Panc1 (cell line): ENCODE data around the gene JOSD1. TPM values are rescaled to one million over a fixed set of nuclear protein-coding genes. Genes with fewer than 3 reads are reported as not detected.

ENCODE experiments used
- ATAC-seq: fragments of 200-7000 bp; cut with Tn5 transposase; 2 replicates; pipeline ENCODE4 v1.9.1; 2020; ENCODE audit warnings: mild to moderate bottlenecking, moderate library complexity
- BruUV-seq: library from RNA; stranded (reverse); fragments of 400-500 nt; replicated peaks from 2 replicates; lab custom pipeline; 2021; lab: Mats Ljungman, UMichigan
- CTCF ChIA-PET: fragments of 300-600 bp; sonication (Branson Sonifier 250); formaldehyde crosslinking; loops from one replicate; lab custom pipeline; 2022; ENCODE audit warnings: antibody characterized with exemption; lab: Charles Lee
- POLR2A ChIA-PET: fragments of 300-600 bp; sonication (Branson Sonifier 250); formaldehyde crosslinking; loops from one replicate; lab custom pipeline; 2022; ENCODE audit warnings: antibody characterized with exemption; lab: Charles Lee
- DNase-seq: peaks from one replicate; pipeline ENCODE4 v3.0.0-alpha.2; 2010; ENCODE audit warnings: low read depth, low spot score
- H3K27ac ChIP-seq: 2 replicates; pipeline ENCODE4 v1.5.1; 2011; ENCODE audit warnings: mild to moderate bottlenecking, low read length, inconsistent platforms
- H3K27me3 ChIP-seq: fragments of 200-500 bp; sonication (Bioruptor generic); 2 replicates; pipeline ENCODE4 v1.6.0; 2014; ENCODE audit warnings: low read length, inconsistent platforms; ENCODE audit not compliant: control insufficient read depth, insufficient read depth
- H3K36me3 ChIP-seq: fragments of 200-500 bp; sonication (Bioruptor generic); 2 replicates; pipeline ENCODE4 v1.5.1; 2014; ENCODE audit warnings: inconsistent platforms, mild to moderate bottlenecking, low read length, moderate library complexity; ENCODE audit not compliant: control insufficient read depth, insufficient read depth
- H3K4me1 ChIP-seq: 2 replicates; pipeline ENCODE4 v1.5.1; 2011; ENCODE audit warnings: inconsistent platforms, mild to moderate bottlenecking, low read length, moderate library complexity; ENCODE audit not compliant: control insufficient read depth, insufficient read depth
- H3K4me3 ChIP-seq, 2 experiments: 2 replicates each; pipeline ENCODE4 v1.5.1; 2011 to 2012; ENCODE audit warnings: low read depth in 2 of 2, low read length in 2 of 2, mild to moderate bottlenecking in 2 of 2, inconsistent platforms in 1 of 2, moderate library complexity in 1 of 2
- H3K9me3 ChIP-seq: fragments of 200-500 bp; sonication (Bioruptor generic); 2 replicates; pipeline ENCODE4 v1.5.1; 2014; ENCODE audit warnings: low read depth, mild to moderate bottlenecking, inconsistent platforms, low read length, moderate library complexity; ENCODE audit not compliant: control insufficient read depth, insufficient read depth
- CTCF ChIP-seq: fragments of 450-650 bp; IDR thresholded peaks from 2 replicates; pipeline ENCODE4 v1.5.1; 2017; ENCODE audit warnings: mild to moderate bottlenecking
- POLR2AphosphoS5 ChIP-seq: IDR thresholded peaks from 2 replicates; pipeline ENCODE4 v1.6.1; 2012; ENCODE audit warnings: mild to moderate bottlenecking, low read depth, low read length, moderate library complexity
- REST ChIP-seq, 2 experiments: IDR thresholded peaks; 2 replicates each; pipeline ENCODE4 v1.6.1; 2011 to 2012; ENCODE audit warnings: low read depth in 2 of 2, control low read depth in 1 of 2, low read length in 1 of 2, mild to moderate bottlenecking in 1 of 2, moderate library complexity in 1 of 2; ENCODE audit not compliant: insufficient read depth in 1 of 2
- SIN3A ChIP-seq: IDR thresholded peaks from 2 replicates; pipeline ENCODE4 v1.6.1; 2012; ENCODE audit warnings: low read depth, mild to moderate bottlenecking, low read length, moderate library complexity, borderline replicate concordance; ENCODE audit not compliant: insufficient read depth
- TCF7L2 ChIP-seq: IDR thresholded peaks from 2 replicates; pipeline ENCODE4 v1.6.1; 2011; ENCODE audit warnings: mild to moderate bottlenecking, low read depth, low read length, inconsistent platforms
- in situ Hi-C: cut with HindIII; loops from 2 replicates; pipeline ENCODE4 v1.10.0; 2016; ENCODE audit warnings: low sequenced_read_pairs, low pct_unique_long_range_greater_than_20kb
- intact Hi-C: fragments of 100-400 bp; cut with micrococcal nuclease; formaldehyde crosslinking; loops from one replicate; pipeline ENCODE4 v1.10.0; 2022; ENCODE audit not compliant: unreplicated experiment
- total RNA-seq: library from RNA; stranded (reverse); gene quantifications from one replicate; pipeline ENCODE4 v1.2.1, GENCODE V29; 2021; ENCODE audit not compliant: unreplicated experiment

The JOSD1 gene
- total RNA-seq, 1 experiment from 2014 or later, result 35.1 TPM

- TF ChIP-seq REST (IDR thresholded peaks at IDR 0.05; ENCODE audit: insufficient read depth in 1 of 2, low read depth in 2 of 2, low read length in 1 of 2), result no peak
- TF ChIP-seq TCF7L2, result no peak
- TF ChIP-seq CTCF, result no peak
- no peak for TF ChIP-seq SIN3A
- TF ChIP-seq POLR2AphosphoS5, result no peak
- ChIA-PET CTCF (no interaction called here), POLR2A (interaction anchor here (0.6 kb wide), 1 partner anchor 27 kb away, joined by 3 read pairs; no protein-coding TSS in a partner anchor)
- in situ Hi-C loops (no loop called here), intact Hi-C loops (no loop called here)
- Histone ChIP-seq H3K4me3 (no peak overlapping the region), H3K9me3 (no peaks in the 10 kb centered on the region), H3K4me1 (peaks cover 4% of the 10 kb centered on the region), H3K36me3 (peaks cover 7% of the 10 kb centered on the region; the same call in 1 of the 2 replicates), H3K27me3 (no peaks in the 10 kb centered on the region), H3K27ac (no peak overlapping the region)
- DNase-seq (no peak), ATAC-seq (no peak)
- no TSS peak for BruUV-seq
Observed at GRCh38 chr22:38719196-38719595, 18.5 kb upstream of the JOSD1 start.

- TF ChIP-seq CTCF, result no peak; the same call in none of the 2 replicates
- TF ChIP-seq POLR2AphosphoS5, result no peak
- TF ChIP-seq SIN3A, result no peak
- no peak for TF ChIP-seq REST (IDR thresholded peaks at IDR 0.05; ENCODE audit: insufficient read depth in 1 of 2, low read depth in 2 of 2, low read length in 1 of 2)
- TF ChIP-seq TCF7L2, result no peak
- Histone ChIP-seq H3K27ac (no peak overlapping the region), H3K36me3 (peaks cover 7% of the 10 kb centered on the region; the same call in 1 of the 2 replicates), H3K4me3 (no peak overlapping the region), H3K4me1 (peaks cover 4% of the 10 kb centered on the region), H3K27me3 (no peaks in the 10 kb centered on the region), H3K9me3 (no peaks in the 10 kb centered on the region)
- in situ Hi-C loops (no loop called here), intact Hi-C loops (no loop called here)
- BruUV-seq, result no TSS peak
- CTCF ChIA-PET, result no interaction called here
- ATAC-seq (peak; percentile 98), DNase-seq (no peak)
- POLR2A ChIA-PET, result no interaction called here
Observed at GRCh38 chr22:38718414-38718813, 17.7 kb upstream of the JOSD1 start.
